ENCODE measurements around the gene RBBP4.

The RBBP4 gene

GRCh38 chr1:32724678-32725614, 73.9 kb downstream of the RBBP4 start:
- CTCF ChIA-PET: interaction anchor here (0.6 kb wide), 1 partner anchor 271 kb away, joined by 3 read pairs; no protein-coding TSS in a partner anchor
- no peak for TF ChIP-seq CTCF (conservative IDR thresholded peaks at IDR 0.05; ENCODE audit: low read depth)
- POLR2A ChIA-PET (ENCODE audit: low non-redundant PET): no interaction called here
- peak; percentile 88 for DNase-seq (ENCODE audit: low spot score)
- peak overlapping the region; percentile 87 for H3K27ac ChIP-seq

- H3K27ac ChIP-seq: peak overlapping the region; percentile 87
- no peak for DNase-seq (ENCODE audit: low spot score)
- POLR2A ChIA-PET (ENCODE audit: low non-redundant PET): no interaction called here
- CTCF ChIA-PET: interaction anchor here (0.6 kb wide), 1 partner anchor 271 kb away, joined by 3 read pairs; no protein-coding TSS in a partner anchor
- TF ChIP-seq CTCF (conservative IDR thresholded peaks at IDR 0.05; ENCODE audit: low read depth): no peak
Measured at GRCh38 chr1:32725615-32725982, 74.6 kb downstream of the RBBP4 start.

GRCh38 chr1:32727876-32728275, 76.9 kb downstream of the RBBP4 start:
- no peak for TF ChIP-seq CTCF (conservative IDR thresholded peaks at IDR 0.05; ENCODE audit: low read depth)
- peak overlapping the region; percentile 60; the same call in 1 of the 2 replicates for H3K27ac ChIP-seq
- ChIA-PET CTCF (interaction anchor here (0.6 to 2.7 kb wide), 2 partner anchors 16 to 19 kb away, joined by 3 to 24 read pairs; no protein-coding TSS in a partner anchor), POLR2A (ENCODE audit: low non-redundant PET) (no interaction called here)
- no peak for DNase-seq (ENCODE audit: low spot score)

- DNase-seq (ENCODE audit: low spot score): no peak
- ChIA-PET CTCF (interaction anchor here (0.6 to 2.7 kb wide), 3 partner anchors 16 to 44 kb away, joined by 3 to 24 read pairs (median 6); no protein-coding TSS in a partner anchor), POLR2A (ENCODE audit: low non-redundant PET) (no interaction called here)
- peak overlapping the region; percentile 60 for H3K27ac ChIP-seq
- no peak for TF ChIP-seq CTCF (conservative IDR thresholded peaks at IDR 0.05; ENCODE audit: low read depth)
Measured at GRCh38 chr1:32728413-32729077, 77.5 kb downstream of the RBBP4 start.

- DNase-seq (ENCODE audit: low spot score): no peak
- TF ChIP-seq CTCF (conservative IDR thresholded peaks at IDR 0.05; ENCODE audit: low read depth): no peak
- peak overlapping the region; percentile 60 for H3K27ac ChIP-seq
- ChIA-PET POLR2A (ENCODE audit: low non-redundant PET) (interaction anchor here (0.6 kb wide), 1 partner anchor 123 kb away, joined by 3 read pairs; no protein-coding TSS in a partner anchor), CTCF (interaction anchor here (0.6 to 2.7 kb wide), 4 partner anchors 17 to 335 kb away, joined by 3 to 24 read pairs (median 5); partner anchors contain the start of gene BSDC1)
Measured at GRCh38 chr1:32729254-32730046, 78.4 kb downstream of the RBBP4 start.
